B cell (primary cell): ENCODE data around the gene GIGYF1. TPM values are rescaled to one million over a fixed set of nuclear protein-coding genes. Genes with fewer than 3 reads are reported as not detected.

ENCODE experiments used
- ATAC-seq: fragments of 200-7000 bp; cut with Tn5 transposase; one replicate; pipeline ENCODE4 v1.10.0; 2021; ENCODE audit warnings: low read depth, mild to moderate bottlenecking, moderate number of reproducible peaks, moderate library complexity
- CTCF ChIA-PET: fragments of 350-600 bp; sonication (Branson Sonifier 250); formaldehyde crosslinking; loops from one replicate; lab custom pipeline; 2021; ENCODE audit warnings: antibody characterized with exemption, inconsistent platforms; lab: Charles Lee
- POLR2A ChIA-PET: fragments of 350-600 bp; sonication (Branson Sonifier 250); formaldehyde crosslinking; loops from one replicate; lab custom pipeline; 2021; ENCODE audit warnings: antibody characterized with exemption; lab: Charles Lee
- DNase-seq: peaks from one replicate; pipeline ENCODE4 v3.0.0; 2013
- H2AFZ ChIP-seq: 2 replicates; pipeline ENCODE4 v1.6.1; 2012; ENCODE audit warnings: mild to moderate bottlenecking, low read depth, low read length; ENCODE audit not compliant: insufficient read depth, poor library complexity, severe bottlenecking
- H3K27ac ChIP-seq, 2 donors: 1 replicate in 1 of 2; 2 replicates in 1 of 2; pipeline ENCODE4 v1.5.1; 2012 to 2013; ENCODE audit warnings: low read length in 2 of 2, mild to moderate bottlenecking in 2 of 2, moderate library complexity in 1 of 2
- H3K27me3 ChIP-seq, 4 experiments: fragments of 200-600 bp in 1 of 4; sonication (generic) in 1 of 4; replicated peaks in 1 of 4; 1 replicate in 2 of 4; 2 replicates in 2 of 4; pipeline versions ENCODE4 v1.6.1 to v1.7.0; 2013 to 2016; ENCODE audit warnings: low read length in 3 of 4, mild to moderate bottlenecking in 2 of 4, mixed read lengths in 1 of 4, moderate library complexity in 1 of 4; ENCODE audit not compliant: insufficient read depth in 4 of 4, control insufficient read depth in 3 of 4; ENCODE audit errors: control extremely low read depth in 1 of 4
- H3K36me3 ChIP-seq, 2 experiments: replicated peaks in 1 of 2; 1 replicate in 1 of 2; 2 replicates in 1 of 2; pipeline versions ENCODE4 v1.6.1 to v1.7.1; 2013; ENCODE audit warnings: low read length in 1 of 2; ENCODE audit not compliant: insufficient read depth in 2 of 2, control insufficient read depth in 1 of 2; ENCODE audit errors: control extremely low read depth in 1 of 2, extremely low read depth in 1 of 2
- H3K4me1 ChIP-seq, 2 donors: fragments of 200-600 bp in 1 of 2; sonication (generic) in 1 of 2; 1 replicate in 1 of 2; 2 replicates in 1 of 2; pipeline versions ENCODE4 v1.5.1 to v1.6.1; 2013 to 2017; ENCODE audit warnings: low read length in 2 of 2; ENCODE audit not compliant: control insufficient read depth in 2 of 2, insufficient read depth in 2 of 2
- H3K4me2 ChIP-seq: replicated peaks from 2 replicates; pipeline ENCODE3; 2012; ENCODE audit warnings: mild to moderate bottlenecking, low read depth, low read length; ENCODE audit not compliant: poor library complexity, severe bottlenecking
- H3K4me3 ChIP-seq, 5 experiments: fragments of 200-600 bp in 1 of 5; sonication (generic) in 1 of 5; 1 replicate in 3 of 5; 2 replicates in 2 of 5; pipeline versions ENCODE4 v1.5.1 to v1.7.0; 2011 to 2016; ENCODE audit warnings: low read length in 4 of 5, mild to moderate bottlenecking in 4 of 5, low read depth in 2 of 5, control low read depth in 1 of 5, moderate library complexity in 1 of 5; ENCODE audit not compliant: insufficient read depth in 1 of 5; ENCODE audit errors: control extremely low read depth in 1 of 5, extremely low read depth in 1 of 5
- H3K79me2 ChIP-seq: fragments of 200-600 bp; sonication (generic); one replicate; pipeline ENCODE4 v1.6.0; 2016; ENCODE audit warnings: low read length; ENCODE audit not compliant: control insufficient read depth, insufficient read depth
- H3K9ac ChIP-seq: fragments of 200-600 bp; sonication (generic); 2 replicates; pipeline ENCODE4 v1.6.1; 2017; ENCODE audit warnings: mild to moderate bottlenecking, low read length, moderate library complexity
- H3K9me3 ChIP-seq, 3 donors: one replicate each; pipeline versions ENCODE4 v1.6.1 to v1.7.1; 2013; ENCODE audit warnings: low read length in 2 of 3; ENCODE audit not compliant: control insufficient read depth in 2 of 3, insufficient read depth in 1 of 3; ENCODE audit errors: control extremely low read depth in 1 of 3
- H4K20me1 ChIP-seq: 2 replicates; pipeline ENCODE4 v1.6.0; 2012; ENCODE audit warnings: mild to moderate bottlenecking, low read length; ENCODE audit not compliant: insufficient read depth, control insufficient read depth, poor library complexity, severe bottlenecking
- H3K27ac Mint-ChIP-seq: one replicate; pipeline ENCODE4 v1.8.0; 2021; ENCODE audit warnings: mixed read lengths
- H3K27me3 Mint-ChIP-seq: one replicate; pipeline ENCODE4 v1.8.0; 2021; ENCODE audit warnings: mixed read lengths
- H3K4me1 Mint-ChIP-seq: one replicate; pipeline ENCODE4 v1.8.0; 2021; ENCODE audit warnings: mixed read lengths
- H3K4me3 Mint-ChIP-seq: one replicate; pipeline ENCODE4 v1.8.0; 2021; ENCODE audit warnings: mixed read lengths
- H3K9me3 Mint-ChIP-seq: one replicate; pipeline ENCODE4 v1.8.0; 2022; ENCODE audit warnings: mixed read lengths; ENCODE audit not compliant: insufficient read depth
- EZH2 ChIP-seq: IDR thresholded peaks from 2 replicates; pipeline ENCODE4 v1.6.1; 2012; ENCODE audit warnings: borderline replicate concordance, low read depth, mild to moderate bottlenecking, moderate library complexity, low read length; ENCODE audit not compliant: insufficient read depth, poor library complexity, severe bottlenecking
- WGBS: methylation state at CpG from one replicate; pipeline ENCODE4 v1.1.5; 2013; ENCODE audit warnings: missing lambda C conversion rate; ENCODE audit not compliant: insufficient coverage; 5-methylcytosine and 5-hydroxymethylcytosine counted together
- intact Hi-C: fragments of 100-400 bp; cut with micrococcal nuclease; formaldehyde crosslinking; loops from one replicate; pipeline ENCODE4 v1.10.0; 2022
- polyA plus RNA-seq: library from polyadenylated mRNA; depleted of rRNA; stranded (reverse); fragments of >200 nt; gene quantifications from 2 replicates; pipeline ENCODE4 v1.2.3, GENCODE V29; 2012
- total RNA-seq, 2 donors: library from RNA; stranded (reverse); fragments of 120-200 nt in 1 of 2; gene quantifications; 1 replicate in 1 of 2; 2 replicates in 1 of 2; pipeline versions ENCODE4 v1.2.3 to v1.2.4, GENCODE V29; 2013 to 2022
- TF ChIP-seq, protein P1 (sequence below): fragments of 200-600 bp; IDR thresholded peaks from one replicate; pipeline ENCODE4 v1.8.0; 2022; ENCODE audit warnings: antibody characterized with exemption, mild to moderate bottlenecking

GIGYF1 gene
- total and polyA plus RNA-seq, 2 donors (not counting 1 experiment from before 2014, with no cell fraction given), result 45.9 to 134 TPM

GRCh38 chr7:100640517-100641440 is 53.3 kb downstream of the GIGYF1 start:
- H3K27me3 Mint-ChIP-seq, result peaks cover 5% of the 10 kb centered on the region
- Histone ChIP-seq H3K36me3 (no peaks in the 10 kb centered on the region), H3K4me3 (no peak overlapping the region), H3K4me1 (peaks cover 4 to 10% of the 10 kb centered on the region in 2 donors), H2AFZ (no peak overlapping the region), H3K79me2 (no peaks in the 10 kb centered on the region), H3K4me2 (no peak overlapping the region), H3K9ac (no peak overlapping the region), H4K20me1 (no peaks in the 10 kb centered on the region), H3K27ac (no peak overlapping the region), H3K9me3 (peaks cover 0 to 9% (median 0%) of the 10 kb centered on the region in 3 donors), H3K27me3 (peaks cover 0 to 10% (median 2%) of the 10 kb centered on the region in 4 experiments)
- WGBS, result 93% methylated on average over 12 of the region's 24 CpGs
- intact Hi-C loops, result no loop called here
- no peak overlapping the region for H3K27ac Mint-ChIP-seq
- H3K9me3 Mint-ChIP-seq, result no peaks in the 10 kb centered on the region
- no peak for TF ChIP-seq EZH2
- TF ChIP-seq, protein P1, sequence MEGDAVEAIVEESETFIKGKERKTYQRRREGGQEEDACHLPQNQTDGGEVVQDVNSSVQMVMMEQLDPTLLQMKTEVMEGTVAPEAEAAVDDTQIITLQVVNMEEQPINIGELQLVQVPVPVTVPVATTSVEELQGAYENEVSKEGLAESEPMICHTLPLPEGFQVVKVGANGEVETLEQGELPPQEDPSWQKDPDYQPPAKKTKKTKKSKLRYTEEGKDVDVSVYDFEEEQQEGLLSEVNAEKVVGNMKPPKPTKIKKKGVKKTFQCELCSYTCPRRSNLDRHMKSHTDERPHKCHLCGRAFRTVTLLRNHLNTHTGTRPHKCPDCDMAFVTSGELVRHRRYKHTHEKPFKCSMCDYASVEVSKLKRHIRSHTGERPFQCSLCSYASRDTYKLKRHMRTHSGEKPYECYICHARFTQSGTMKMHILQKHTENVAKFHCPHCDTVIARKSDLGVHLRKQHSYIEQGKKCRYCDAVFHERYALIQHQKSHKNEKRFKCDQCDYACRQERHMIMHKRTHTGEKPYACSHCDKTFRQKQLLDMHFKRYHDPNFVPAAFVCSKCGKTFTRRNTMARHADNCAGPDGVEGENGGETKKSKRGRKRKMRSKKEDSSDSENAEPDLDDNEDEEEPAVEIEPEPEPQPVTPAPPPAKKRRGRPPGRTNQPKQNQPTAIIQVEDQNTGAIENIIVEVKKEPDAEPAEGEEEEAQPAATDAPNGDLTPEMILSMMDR, result no peak
- ChIA-PET CTCF (no interaction called here), POLR2A (no interaction called here)
- ATAC-seq (no peak), DNase-seq (no peak)
- no peak overlapping the region for H3K4me3 Mint-ChIP-seq
- H3K4me1 Mint-ChIP-seq, result peaks cover 8% of the 10 kb centered on the region

DNA sequence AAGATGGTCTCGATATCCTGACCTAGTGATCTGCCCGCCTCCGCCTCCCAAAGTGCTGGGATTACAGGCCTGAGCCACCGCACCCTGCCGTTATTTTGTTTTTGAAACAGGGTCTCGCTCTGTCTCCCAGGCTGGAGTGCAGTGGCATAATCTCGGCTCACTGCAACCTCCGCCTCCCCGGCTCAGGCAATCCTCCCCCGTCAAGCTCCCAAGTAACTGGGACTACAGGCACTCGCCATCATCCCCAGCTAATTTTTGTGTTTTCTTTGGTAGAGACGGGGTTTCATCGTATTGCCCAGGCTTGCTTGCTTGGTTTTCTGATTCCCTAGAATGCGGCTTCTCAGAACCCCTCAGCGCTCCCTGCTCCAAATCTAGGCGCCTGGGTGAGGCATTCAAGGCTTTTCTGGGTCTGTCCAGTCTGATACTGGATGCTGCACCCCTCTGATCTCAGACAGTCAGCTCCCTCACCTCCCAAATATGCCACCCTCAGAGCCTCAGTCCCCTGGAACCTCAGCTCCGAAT is 54.0 kb downstream of the GIGYF1 start:
- Histone ChIP-seq H3K4me1 (peaks cover 4 to 10% of the 10 kb centered on the region in 2 donors), H3K4me3 (no peak overlapping the region), H3K4me2 (no peak overlapping the region), H3K36me3 (no peaks in the 10 kb centered on the region), H3K27ac (no peak overlapping the region), H4K20me1 (no peaks in the 10 kb centered on the region), H3K79me2 (no peaks in the 10 kb centered on the region), H3K9ac (no peak overlapping the region), H2AFZ (no peak overlapping the region), H3K27me3 (peaks cover 0 to 9% (median 2%) of the 10 kb centered on the region in 4 experiments), H3K9me3 (peaks cover 0 to 9% (median 0%) of the 10 kb centered on the region in 3 donors)
- Mint-ChIP-seq H3K4me1 (peaks cover 8% of the 10 kb centered on the region), H3K27me3 (peaks cover under 1% of the 10 kb centered on the region), H3K9me3 (no peaks in the 10 kb centered on the region), H3K27ac (no peak overlapping the region), H3K4me3 (no peak overlapping the region)
- POLR2A ChIA-PET, result no interaction called here
- intact Hi-C loops, result no loop called here
- TF ChIP-seq, protein P1, result no peak
- TF ChIP-seq EZH2, result no peak
- ATAC-seq (no peak), DNase-seq (no peak)
- CTCF ChIA-PET, result no interaction called here
- WGBS, result 95% methylated on average over 16 of the region's 17 CpGs
